SKM-1 (cell line): ENCODE results near the gene NRL.
A peak's percentile ranks its signal among the peaks of the same experiment; 100 is the strongest.

Experiments
- DNase-seq: peaks from one replicate; lab custom pipeline; 2025; ENCODE audit not compliant: unreplicated experiment; lab: John Stamatoyannopoulos, UW

Gene NRL

GRCh38 chr14:24100982-24101494 is 13.7 kb downstream of the NRL start:
- DNase-seq: no peak

- no peak for DNase-seq
These were observed 14.4 kb downstream of the NRL start for GRCh38 chr14:24100197-24100981.

- DNase-seq: no peak
These were observed 15.6 kb downstream of the NRL start for GRCh38 chr14:24098927-24099813.

- DNase-seq: no peak
These were observed 16.4 kb downstream of the NRL start for GRCh38 chr14:24098229-24098926.

- DNase-seq: no peak
These were observed 18.1 kb downstream of the NRL start for GRCh38 chr14:24096545-24097181.

- DNase-seq: peak; percentile 6
These were observed 19.3 kb downstream of the NRL start for GRCh38 chr14:24095271-24096068.

- no peak for DNase-seq
These were observed 19.9 kb downstream of the NRL start for GRCh38 chr14:24094841-24095270.

- peak; percentile 34 for DNase-seq
These were observed 20.6 kb downstream of the NRL start, which contains the start of gene PCK2 for GRCh38 chr14:24093901-24094840. TSS of gene PCK2 (plus strand) at chr14:24094311. CDS start at chr14:24094406, 95 bp downstream.

GRCh38 chr14:24093207-24093900 is 21.4 kb downstream of the NRL start:
- DNase-seq: no peak

- DNase-seq: no peak
These were observed 22.1 kb downstream of the NRL start for GRCh38 chr14:24092505-24093206.

GRCh38 chr14:24092110-24092504 is 22.6 kb downstream of the NRL start:
- no peak for DNase-seq

- DNase-seq: no peak
These were observed 24.9 kb downstream of the NRL start for GRCh38 chr14:24089890-24090289.

GRCh38 chr14:24088095-24088494 is 26.7 kb downstream of the NRL start:
- no peak for DNase-seq

GRCh38 chr14:24087004-24087403 is 27.7 kb downstream of the NRL start:
- DNase-seq: no peak

GRCh38 chr14:24086193-24086955 is 28.4 kb downstream of the NRL start:
- no peak for DNase-seq

GRCh38 chr14:24085215-24085614 is 29.5 kb downstream of the NRL start:
- no peak for DNase-seq

GRCh38 chr14:24084440-24084839 is 30.3 kb downstream of the NRL start:
- no peak for DNase-seq
